AG04450 (cell line): ENCODE data around the gene SLC22A5. TPM values are rescaled to one million over a fixed set of nuclear protein-coding genes. Genes with fewer than 3 reads are reported as not detected.

ENCODE experiments used
- CTCF ChIA-PET: fragments of 300-600, 350-600 bp; formaldehyde crosslinking; extraction: SDS; loops from one replicate; lab custom pipeline; 2022; ENCODE audit warnings: antibody characterized with exemption, inconsistent platforms; lab: Charles Lee
- POLR2A ChIA-PET: fragments of 350-600 bp; formaldehyde crosslinking; extraction: SDS; loops from one replicate; lab custom pipeline; 2021; ENCODE audit warnings: antibody characterized with exemption, inconsistent platforms; lab: Yijun Ruan, JAX
- DNase-seq: peaks from one replicate; pipeline ENCODE4 v3.0.0-alpha.2; 2011; ENCODE audit warnings: low read depth, low spot score
- H3K27ac ChIP-seq: one replicate; pipeline ENCODE4 v1.5.1; 2012; ENCODE audit warnings: low read depth, low read length, control low read depth
- H3K27me3 ChIP-seq: one replicate; pipeline ENCODE4 v1.6.0; 2012; ENCODE audit warnings: low read length; ENCODE audit not compliant: control insufficient read depth, insufficient read depth
- H3K4me3 ChIP-seq: 2 replicates; pipeline ENCODE4 v1.5.1; 2011; ENCODE audit warnings: mild to moderate bottlenecking, low read depth, low read length, control low read depth
- H3K9me3 ChIP-seq: 2 replicates; pipeline ENCODE4 v1.5.1; 2012; ENCODE audit warnings: low read length; ENCODE audit not compliant: control insufficient read depth, insufficient read depth
- polyA plus RNA-seq: library from polyadenylated mRNA; depleted of rRNA; stranded (reverse); fragments of >200 nt; gene quantifications from 2 replicates; pipeline ENCODE4 v1.2.3, GENCODE V29; 2011
- TF ChIP-seq, protein P1 (sequence below): IDR thresholded peaks from 2 replicates; pipeline ENCODE4 v1.5.1; 2011; ENCODE audit warnings: low read depth, low read length, control low read depth, inconsistent platforms

Gene SLC22A5
- polyA plus RNA-seq, 1 experiment: 6.9 TPM

DNA sequence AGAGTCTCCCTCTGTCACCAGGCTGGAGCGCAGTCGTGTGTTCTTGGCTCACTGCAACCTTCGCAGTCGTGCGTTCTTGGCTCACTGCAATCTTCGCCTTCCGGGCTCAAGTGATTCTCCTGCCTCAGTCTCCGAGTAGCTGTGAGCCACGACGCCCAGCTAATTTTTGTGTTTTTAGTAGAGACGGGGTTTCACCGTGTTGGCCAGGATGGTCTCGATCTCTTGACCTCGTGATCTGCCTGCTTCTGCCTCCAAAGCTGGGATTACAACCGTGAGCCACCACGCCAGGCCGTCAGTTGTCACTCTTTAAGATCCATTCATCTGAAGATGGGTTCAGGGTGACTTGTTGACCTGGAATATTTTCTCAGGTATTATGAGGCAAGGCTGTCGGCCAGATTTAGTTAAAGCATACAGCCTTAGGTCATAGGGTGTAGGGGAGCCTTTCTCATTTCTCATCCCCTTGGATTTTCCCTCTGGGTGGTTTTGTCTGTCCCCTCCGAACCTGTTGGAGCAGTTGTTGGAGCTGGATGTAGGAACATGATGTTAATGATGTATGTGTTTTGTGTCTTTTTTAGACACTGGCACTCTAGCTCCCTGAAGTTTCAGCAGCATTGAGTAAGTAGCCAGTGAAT lies 1.6 kb downstream of the SLC22A5 start:
- Histone ChIP-seq H3K27me3 (no peaks in the 10 kb centered on the region), H3K4me3 (no peak overlapping the region), H3K27ac (no peak overlapping the region), H3K9me3 (no peaks in the 10 kb centered on the region)
- no peak for DNase-seq
- TF ChIP-seq, protein P1, sequence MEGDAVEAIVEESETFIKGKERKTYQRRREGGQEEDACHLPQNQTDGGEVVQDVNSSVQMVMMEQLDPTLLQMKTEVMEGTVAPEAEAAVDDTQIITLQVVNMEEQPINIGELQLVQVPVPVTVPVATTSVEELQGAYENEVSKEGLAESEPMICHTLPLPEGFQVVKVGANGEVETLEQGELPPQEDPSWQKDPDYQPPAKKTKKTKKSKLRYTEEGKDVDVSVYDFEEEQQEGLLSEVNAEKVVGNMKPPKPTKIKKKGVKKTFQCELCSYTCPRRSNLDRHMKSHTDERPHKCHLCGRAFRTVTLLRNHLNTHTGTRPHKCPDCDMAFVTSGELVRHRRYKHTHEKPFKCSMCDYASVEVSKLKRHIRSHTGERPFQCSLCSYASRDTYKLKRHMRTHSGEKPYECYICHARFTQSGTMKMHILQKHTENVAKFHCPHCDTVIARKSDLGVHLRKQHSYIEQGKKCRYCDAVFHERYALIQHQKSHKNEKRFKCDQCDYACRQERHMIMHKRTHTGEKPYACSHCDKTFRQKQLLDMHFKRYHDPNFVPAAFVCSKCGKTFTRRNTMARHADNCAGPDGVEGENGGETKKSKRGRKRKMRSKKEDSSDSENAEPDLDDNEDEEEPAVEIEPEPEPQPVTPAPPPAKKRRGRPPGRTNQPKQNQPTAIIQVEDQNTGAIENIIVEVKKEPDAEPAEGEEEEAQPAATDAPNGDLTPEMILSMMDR: no peak
- CTCF ChIA-PET: interaction anchor here (1.0 kb wide), 1 partner anchor 11 kb away, joined by 4 read pairs; no protein-coding TSS in a partner anchor
- POLR2A ChIA-PET: interaction anchor here (0.6 kb wide), 1 partner anchor 77 kb away, joined by 3 read pairs; the partner anchor contains the start of gene SLC22A4

DNA sequence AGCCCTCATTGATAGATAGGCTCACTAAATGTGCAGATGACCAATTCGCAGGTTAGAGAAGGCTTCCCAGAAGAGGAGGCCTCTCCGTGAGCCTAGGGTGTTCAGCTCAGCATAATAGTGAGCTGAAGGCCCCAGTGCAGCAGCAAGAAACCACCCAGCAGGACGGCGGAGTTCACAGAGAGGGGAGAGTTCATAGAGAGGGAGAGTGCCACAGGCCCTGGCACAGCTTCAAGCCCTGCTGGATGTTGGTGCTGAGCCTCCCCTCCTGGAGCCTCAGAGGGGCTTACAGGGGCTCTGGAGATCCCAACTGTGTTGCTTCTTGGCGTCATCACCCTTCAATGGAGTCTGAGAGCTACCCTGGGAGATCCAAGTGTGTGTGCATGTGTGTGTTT lies 2.1 kb downstream of the SLC22A5 start:
- H3K27ac ChIP-seq: no peak overlapping the region
- H3K27me3 ChIP-seq: no peaks in the 10 kb centered on the region
- TF ChIP-seq, protein P1: no peak
- no peak overlapping the region for H3K4me3 ChIP-seq
- CTCF ChIA-PET: interaction anchor here (1.0 kb wide), 1 partner anchor 11 kb away, joined by 4 read pairs; no protein-coding TSS in a partner anchor
- POLR2A ChIA-PET: interaction anchor here (0.6 kb wide), 1 partner anchor 78 kb away, joined by 3 read pairs; the partner anchor contains the start of gene SLC22A4
- no peak for DNase-seq
- H3K9me3 ChIP-seq: no peaks in the 10 kb centered on the region

DNA sequence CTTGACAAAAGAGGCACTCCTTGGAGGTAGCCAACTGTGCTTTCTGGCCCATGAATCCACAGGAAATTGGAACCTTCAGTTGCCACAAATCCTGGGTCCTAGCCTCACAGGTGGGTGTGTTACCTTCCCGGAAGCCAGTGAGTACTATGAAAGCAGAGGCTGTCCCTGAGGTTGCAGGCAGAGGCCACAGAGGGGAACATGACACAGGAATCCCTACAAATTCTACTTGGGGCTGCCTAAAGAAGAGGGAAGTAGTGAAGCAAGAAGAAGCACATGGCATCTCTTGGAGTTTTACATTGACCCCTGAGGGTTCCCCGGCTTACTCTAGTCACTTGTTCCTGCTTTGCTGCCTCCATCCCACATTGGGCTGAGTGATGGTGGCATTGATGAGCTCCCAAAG lies 2.6 kb downstream of the SLC22A5 start:
- Histone ChIP-seq H3K4me3 (no peak overlapping the region), H3K27ac (no peak overlapping the region), H3K27me3 (no peaks in the 10 kb centered on the region), H3K9me3 (no peaks in the 10 kb centered on the region)
- DNase-seq: no peak
- CTCF ChIA-PET: interaction anchor here (0.8 to 1.0 kb wide), 2 partner anchors 15 to 134 kb away, joined by 3 read pairs; no protein-coding TSS in a partner anchor
- TF ChIP-seq, protein P1: no peak
- POLR2A ChIA-PET: no interaction called here

DNA sequence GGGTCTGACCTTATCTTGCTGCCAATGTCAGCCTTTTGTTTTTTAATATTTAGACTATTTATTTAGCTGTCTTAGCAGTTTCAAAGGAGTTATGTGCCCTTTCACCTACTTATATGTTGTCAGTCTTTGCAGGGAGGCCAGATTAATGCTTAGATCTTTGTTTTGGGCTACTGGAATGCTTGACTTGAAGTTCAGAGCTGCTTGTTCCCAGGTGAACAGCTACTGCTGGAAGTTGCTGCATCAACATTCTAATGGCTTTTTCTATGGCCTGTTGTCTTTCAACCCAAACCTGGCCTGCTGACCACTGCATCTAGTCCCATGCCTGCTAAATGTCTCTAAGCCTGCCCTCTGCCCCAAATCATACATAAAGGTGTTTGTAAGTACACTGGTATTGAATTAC lies 3.0 kb downstream of the SLC22A5 start:
- Histone ChIP-seq H3K4me3 (no peak overlapping the region), H3K9me3 (no peaks in the 10 kb centered on the region), H3K27ac (no peak overlapping the region), H3K27me3 (no peaks in the 10 kb centered on the region)
- no peak for DNase-seq
- ChIA-PET CTCF (interaction anchor here (0.8 to 1.0 kb wide), 2 partner anchors 14 to 134 kb away, joined by 3 read pairs; no protein-coding TSS in a partner anchor), POLR2A (no interaction called here)
- TF ChIP-seq, protein P1: no peak

DNA sequence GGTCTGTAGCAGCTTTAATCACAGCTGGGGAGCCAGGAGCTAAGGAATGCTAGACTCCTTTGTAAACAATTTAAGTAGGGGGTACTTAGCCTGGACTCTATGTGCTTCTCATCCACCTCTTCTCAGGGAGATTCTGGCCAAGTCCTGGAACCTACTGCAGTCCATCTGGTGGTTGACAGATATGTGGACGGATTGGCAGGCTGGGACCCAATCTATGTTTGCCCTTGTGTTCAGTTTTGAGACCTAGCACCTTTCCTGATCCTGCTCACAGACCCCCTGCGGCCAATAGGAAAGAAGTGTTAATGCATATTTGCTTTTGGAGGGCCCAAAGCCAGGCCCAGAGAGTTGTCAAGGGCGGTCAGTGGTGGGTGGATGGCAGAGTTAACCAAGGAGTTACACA lies 6.4 kb downstream of the SLC22A5 start:
- CTCF ChIA-PET: interaction anchor here (1.0 to 2.1 kb wide), 3 partner anchors 8 to 138 kb away, joined by 3 to 7 read pairs (median 7); no protein-coding TSS in a partner anchor
- Histone ChIP-seq H3K9me3 (no peaks in the 10 kb centered on the region), H3K27ac (no peak overlapping the region), H3K27me3 (no peaks in the 10 kb centered on the region), H3K4me3 (no peak overlapping the region)
- POLR2A ChIA-PET: interaction anchor here (0.7 kb wide), 1 partner anchor 294 kb away, joined by 3 read pairs; no protein-coding TSS in a partner anchor
- no peak for DNase-seq
- TF ChIP-seq, protein P1: no peak
